EH (cell line): ENCODE data around the gene PFKFB3.

Source experiments
- DNase-seq: peaks from one replicate; pipeline ENCODE4 v3.0.0-alpha.2; 2015; ENCODE audit warnings: low read depth

PFKFB3 gene

DNA sequence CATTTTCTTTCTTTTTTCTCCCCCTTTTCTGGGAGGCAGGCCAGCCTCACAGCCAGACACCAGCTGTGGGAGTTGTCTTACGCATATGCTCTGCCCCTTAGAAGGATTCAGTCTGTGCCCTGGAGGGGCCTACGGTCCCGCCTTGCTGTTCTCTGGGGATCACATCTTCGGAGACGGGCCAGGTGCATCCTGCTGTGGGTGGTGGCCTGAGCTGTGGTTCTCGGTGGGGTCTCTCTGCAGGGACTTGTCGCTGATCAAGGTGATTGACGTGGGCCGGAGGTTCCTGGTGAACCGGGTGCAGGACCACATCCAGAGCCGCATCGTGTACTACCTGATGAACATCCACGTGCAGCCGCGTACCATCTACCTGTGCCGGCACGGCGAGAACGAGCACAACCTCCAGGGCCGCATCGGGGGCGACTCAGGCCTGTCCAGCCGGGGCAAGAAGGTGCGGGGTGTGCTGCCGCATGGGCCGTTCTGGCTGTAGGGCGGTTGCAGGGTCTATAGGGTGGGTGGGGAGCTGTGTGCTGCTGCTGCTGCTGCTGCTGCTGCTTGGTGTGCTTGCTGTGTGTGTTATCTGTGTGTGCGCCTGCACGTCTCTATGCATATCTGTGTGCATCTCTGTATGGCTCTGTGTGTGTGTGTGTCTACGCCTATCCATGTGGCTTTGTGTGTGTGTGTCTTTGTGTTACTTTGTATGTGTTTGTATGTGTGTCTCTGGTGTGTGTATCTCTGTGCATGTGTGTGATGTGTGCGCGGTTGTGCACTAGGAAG is 17.9 kb downstream of the PFKFB3 start:
- DNase-seq = no peak

DNA sequence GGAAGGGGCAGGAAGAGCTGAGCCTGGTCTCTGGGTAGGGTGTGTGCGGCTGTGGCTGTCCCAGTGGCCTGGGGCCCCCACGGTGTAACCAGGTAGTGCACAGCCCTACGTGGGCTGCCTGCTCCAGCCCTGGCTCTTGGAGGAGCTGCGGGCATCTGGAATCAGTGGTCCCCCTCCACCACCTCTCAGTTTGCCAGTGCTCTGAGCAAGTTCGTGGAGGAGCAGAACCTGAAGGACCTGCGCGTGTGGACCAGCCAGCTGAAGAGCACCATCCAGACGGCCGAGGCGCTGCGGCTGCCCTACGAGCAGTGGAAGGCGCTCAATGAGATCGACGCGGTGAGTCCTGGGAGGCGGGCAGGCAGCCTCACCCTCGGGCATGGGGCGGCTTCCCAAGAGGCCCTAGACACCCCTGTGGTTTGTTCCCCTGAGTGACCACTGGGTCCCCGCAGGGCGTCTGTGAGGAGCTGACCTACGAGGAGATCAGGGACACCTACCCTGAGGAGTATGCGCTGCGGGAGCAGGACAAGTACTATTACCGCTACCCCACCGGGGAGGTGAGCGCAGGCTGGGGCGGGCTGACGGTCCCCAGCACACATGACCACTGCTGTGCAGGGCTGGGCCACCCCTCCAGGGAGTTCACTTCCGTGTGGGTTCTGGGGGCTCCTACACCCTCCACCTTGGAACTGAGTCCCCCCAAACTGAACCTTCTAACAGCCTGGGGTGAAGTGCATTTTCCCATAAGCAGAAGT is 18.6 kb downstream of the PFKFB3 start:
- no peak for DNase-seq

DNA sequence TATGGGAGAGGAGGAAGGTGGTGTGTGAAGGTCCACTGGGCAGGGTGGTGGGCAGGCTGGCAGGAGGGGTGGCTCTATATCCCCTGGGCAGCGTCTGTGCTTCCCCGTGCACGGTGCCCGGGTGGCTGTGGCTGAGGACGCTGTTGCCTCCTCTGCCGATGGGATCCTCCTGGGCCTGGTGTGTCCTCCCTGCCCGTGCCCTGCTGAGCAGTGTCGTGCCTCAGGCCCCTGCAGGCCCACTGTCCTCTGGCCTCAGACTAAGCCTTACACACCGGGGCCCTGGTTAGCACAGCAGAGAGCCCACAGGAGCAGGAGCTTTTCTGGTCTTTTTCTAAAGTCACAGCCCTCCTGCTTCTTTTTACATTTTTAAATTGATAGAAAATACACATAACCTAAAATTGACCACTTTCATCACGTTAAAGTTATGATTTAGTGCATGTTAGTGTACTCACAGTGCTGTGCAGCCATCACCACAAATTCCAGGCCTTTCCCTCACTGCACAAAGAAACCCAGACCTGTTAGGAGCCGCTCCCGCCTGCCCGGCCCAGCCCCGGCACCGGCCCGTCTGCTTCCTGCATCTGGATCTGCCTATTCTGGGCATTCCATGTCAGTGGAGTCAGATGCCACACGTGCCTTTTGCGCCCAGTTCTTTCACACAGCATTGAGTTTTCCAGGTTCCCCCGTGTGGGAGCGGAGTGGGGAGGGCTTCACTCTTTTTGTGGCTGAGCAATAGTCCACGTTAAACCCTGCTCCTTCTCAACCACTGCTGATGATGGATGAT is 19.4 kb downstream of the PFKFB3 start:
- DNase-seq = peak; percentile 77

DNA sequence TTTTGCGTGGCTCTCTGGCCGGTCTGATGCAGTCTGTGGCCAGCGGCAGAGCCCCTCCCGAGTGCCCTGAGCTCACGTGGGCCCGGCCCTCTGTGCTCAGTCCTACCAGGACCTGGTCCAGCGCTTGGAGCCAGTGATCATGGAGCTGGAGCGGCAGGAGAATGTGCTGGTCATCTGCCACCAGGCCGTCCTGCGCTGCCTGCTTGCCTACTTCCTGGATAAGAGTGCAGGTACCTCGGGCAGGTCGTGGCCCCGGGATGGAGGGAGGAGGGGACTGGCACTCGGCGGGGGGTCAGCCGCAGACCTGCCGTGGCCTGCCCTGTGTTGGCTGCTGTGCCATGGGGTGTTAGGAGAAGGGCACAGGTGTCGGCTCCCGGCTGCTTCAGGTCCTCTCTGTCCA is 20.0 kb downstream of the PFKFB3 start:
- no peak for DNase-seq

DNA sequence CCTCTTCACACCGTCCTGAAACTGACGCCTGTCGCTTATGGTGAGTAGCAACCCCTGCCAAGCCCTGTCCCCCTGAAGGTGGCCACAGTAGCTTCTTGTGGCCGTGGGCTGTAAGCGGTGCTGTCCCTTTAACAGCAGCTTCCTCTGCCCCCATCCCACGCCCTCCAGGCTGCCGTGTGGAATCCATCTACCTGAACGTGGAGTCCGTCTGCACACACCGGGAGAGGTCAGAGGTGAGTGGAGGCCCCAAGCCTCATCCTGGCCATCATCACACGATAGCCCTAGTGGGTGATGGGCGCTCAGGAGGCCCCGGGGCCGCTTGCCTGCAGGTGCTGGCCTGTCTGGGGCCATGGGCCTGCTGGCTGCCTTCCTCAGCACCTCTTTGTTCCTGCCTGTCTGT is 21.2 kb downstream of the PFKFB3 start:
- DNase-seq = no peak

DNA sequence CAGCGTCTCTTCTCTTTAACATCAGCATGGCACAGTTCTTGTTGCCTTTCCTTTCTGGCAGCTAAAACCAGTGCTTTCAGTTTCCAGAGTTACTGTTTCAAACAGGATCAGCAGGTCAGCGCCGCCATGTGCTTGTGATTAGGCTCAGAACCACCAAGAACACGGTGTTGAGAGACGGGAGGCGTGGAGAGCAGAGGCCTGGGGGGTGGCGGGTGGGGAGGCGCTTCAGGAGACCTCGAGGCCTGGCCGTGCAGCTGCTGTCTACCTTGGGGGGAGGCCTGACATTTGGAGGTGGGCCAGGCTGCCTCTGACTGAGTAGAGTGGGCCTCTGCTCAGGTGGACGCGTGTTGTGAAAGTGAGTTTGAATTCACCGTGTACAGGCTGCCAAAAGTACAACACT is 22.0 kb downstream of the PFKFB3 start:
- no peak for DNase-seq

DNA sequence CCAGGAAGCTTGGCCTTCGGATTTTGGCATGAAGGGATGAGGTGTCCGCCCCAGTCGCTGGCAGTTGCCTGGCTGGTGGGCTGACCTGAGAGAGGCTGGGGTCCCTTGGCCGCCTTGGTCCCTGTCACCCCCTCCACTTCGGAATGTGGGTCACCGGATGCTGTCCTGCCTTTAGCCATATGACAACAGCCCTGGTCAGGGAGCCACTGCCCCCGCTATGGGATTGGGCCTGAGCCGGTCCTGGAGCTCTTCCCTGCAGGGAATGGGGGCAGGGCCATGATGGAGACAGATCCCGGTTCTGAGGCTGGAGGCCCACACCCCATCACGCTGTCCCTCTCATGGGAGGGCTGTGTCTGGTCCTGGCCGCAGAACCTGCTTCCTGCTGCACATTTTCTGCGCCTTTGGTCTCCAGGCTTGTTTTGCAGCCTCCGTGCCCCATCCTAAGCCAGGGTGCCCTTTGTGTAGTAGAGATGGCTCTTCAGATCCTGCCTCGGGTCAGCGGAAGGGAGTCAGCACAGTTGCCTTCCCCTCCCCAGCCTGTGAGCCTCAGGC is 22.6 kb downstream of the PFKFB3 start:
- no peak for DNase-seq

DNA sequence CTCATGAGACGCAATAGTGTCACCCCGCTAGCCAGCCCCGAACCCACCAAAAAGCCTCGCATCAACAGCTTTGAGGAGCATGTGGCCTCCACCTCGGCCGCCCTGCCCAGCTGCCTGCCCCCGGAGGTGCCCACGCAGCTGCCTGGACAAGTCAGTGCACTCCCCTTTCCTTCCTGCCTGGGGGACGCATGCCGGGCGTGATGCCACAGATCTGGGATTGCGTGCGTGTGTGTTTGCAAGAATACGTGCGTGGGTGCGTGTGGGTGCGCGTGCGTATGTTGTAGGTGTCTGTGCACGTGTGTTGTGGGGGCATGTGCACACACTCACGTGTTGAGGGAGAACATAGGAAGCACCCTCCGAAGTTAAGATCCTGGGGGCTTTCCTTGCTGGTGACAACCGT is 23.5 kb downstream of the PFKFB3 start:
- no peak for DNase-seq

DNA sequence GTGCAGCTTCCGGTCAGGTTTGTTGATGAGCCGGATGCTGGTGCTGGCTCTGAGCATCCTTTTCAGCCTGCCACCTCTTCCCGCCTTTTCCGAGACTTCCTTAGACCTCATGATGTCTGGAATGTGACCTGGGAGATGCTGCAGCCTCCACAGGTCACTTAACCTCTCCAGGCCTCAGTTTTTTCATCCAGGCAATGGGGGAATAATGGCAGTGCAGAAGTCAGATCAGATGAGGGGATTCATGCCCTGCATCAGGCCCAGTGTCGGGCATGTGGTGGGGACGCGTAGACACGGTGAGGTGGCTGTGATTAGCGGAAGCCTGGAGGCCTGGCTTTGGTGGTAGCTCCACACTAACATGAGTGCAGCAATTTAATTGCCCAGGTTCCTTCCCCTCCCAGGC is 24.6 kb downstream of the PFKFB3 start:
- no peak for DNase-seq

DNA sequence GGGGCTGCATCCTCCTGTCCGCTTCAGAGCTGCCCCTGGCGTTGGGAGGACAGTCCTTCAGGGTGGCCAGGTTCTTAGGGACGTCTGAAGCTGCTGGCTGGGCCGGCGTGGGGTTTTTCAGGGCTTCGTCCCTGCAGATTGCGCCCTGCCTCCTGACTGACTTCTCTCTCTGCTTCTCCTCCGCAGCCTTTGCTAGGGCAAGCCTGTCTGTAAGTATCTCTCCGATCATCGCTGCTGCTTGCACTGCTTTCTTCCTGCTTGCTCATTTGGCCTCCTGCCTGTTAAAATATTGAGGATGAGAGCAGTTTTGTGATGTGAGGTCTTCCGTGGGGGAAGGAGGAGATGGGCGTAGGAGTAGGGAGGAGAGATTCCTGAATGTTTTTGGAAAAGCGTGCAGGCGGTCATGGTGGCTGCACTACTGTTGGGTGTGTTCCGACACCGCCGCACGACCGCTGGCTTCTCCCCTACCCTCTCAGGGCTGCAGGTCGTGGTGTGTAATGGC is 25.3 kb downstream of the PFKFB3 start:
- DNase-seq = peak; percentile 78

DNA sequence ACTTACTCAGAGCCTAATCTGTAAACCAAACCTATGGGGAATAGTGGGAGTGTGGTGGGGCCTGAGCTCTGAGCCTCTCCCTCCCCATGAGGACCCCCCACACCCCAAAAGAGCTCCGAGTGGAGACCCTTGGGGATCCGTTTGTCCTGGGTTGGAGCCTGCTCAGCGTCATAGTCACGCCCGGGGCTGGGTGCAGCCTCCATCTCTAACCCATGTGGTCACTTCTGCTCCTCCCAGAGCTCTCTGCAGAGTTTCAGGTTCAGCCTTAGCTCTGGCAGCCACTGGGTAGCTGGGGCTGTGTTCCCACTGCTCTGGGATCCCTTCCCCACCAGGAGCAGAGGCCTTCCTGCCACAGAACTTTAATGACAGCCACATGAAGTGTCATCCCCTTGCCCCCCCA is 25.9 kb downstream of the PFKFB3 start:
- DNase-seq = no peak

DNA sequence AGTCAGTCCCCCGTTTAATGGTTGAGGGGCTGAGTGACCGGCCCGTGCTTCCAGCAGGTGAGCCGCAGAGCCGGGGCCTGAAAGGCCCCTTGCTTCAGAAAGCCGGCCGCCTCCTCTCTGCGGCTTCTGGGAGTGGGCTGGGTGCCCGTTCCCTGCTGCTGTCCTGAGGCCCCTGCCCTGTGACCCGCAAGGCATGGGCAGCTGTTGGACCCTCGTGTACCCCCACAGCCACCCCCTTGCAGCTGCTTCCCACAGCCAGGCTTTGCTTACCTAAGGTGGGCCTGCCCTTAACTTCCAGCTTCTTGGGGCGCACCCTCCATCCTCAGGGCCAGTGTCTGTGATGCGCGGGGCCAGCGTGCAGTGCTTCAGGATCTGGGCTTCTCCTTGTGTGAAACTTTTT is 26.6 kb downstream of the PFKFB3 start:
- no peak for DNase-seq

DNA sequence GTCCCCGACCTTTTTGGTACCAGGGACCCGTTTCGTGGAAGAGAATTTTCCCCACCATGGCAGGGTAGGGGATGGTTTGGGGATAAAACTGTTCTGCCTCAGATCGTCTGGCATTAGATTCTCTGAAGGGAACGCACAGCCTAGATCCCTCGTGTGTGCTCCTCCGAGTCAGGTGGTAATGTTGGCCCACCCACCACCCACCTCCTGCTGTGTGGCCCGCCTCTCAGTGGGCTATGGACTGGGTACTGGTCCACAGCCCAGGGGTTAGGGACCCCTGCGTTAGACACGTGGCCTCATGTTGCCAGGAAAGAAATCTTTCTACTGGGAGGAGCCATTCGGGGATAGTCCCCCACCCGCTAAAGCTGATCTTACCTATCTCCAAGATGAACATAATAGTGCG is 27.0 kb downstream of the PFKFB3 start:
- no peak for DNase-seq

DNA sequence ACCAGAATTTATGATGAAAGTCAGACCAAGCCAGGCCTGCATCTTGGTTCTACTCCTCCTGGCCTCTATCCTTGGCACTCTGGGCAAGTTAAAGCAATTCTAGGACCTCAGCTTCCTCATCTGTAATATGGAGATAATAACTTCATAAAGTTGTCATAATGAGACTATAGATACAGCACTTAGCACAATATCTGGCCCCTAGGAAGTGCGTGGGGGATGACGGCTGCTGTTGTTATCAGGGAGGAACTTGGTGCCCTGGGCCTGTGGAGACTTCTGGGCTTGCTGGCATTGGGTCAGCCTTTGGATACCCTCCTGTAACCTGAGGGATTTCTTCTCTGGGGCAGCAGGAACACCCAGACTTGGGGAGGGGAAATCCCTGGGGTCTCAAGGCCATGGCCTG is 27.6 kb downstream of the PFKFB3 start:
- no peak for DNase-seq

DNA sequence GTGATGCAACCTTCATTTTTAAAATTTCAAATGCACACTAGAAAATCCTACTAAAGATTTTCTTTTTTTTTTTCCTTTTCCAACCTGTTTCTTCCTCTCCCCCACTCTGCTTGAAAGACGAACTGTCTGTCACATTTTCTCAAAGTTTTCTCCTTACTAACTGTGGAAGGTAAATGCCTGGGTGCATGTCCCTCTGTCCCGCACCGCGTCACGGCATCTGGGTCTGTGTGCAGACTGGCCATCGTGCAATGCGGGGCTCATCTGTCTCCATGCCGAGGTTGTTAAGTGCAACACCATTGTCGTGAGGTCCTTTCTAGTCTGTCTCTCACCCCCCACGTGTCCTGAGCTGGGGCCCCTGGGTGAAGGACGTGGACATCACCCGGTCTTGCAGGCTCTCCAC is 28.4 kb downstream of the PFKFB3 start:
- DNase-seq = no peak

DNA sequence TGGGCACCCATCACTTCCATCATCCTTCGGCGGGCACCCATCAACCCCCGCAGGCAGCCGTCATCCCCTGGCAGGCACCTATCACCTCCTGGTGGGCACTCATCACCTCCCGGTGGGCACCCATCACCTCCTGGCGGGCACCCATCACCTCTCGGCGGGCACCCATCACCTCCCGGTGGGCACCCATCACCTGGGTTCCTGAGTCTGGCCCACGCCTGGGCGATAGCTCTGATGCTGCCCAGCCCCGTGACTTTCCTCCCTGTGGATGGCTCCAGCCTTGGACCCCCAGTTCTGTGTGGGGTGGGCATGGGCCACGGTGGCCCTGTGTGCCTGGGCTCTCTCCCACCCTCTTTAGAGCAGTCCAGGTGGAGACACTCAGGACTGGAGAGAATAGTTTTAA is 29.0 kb downstream of the PFKFB3 start:
- no peak for DNase-seq

DNA sequence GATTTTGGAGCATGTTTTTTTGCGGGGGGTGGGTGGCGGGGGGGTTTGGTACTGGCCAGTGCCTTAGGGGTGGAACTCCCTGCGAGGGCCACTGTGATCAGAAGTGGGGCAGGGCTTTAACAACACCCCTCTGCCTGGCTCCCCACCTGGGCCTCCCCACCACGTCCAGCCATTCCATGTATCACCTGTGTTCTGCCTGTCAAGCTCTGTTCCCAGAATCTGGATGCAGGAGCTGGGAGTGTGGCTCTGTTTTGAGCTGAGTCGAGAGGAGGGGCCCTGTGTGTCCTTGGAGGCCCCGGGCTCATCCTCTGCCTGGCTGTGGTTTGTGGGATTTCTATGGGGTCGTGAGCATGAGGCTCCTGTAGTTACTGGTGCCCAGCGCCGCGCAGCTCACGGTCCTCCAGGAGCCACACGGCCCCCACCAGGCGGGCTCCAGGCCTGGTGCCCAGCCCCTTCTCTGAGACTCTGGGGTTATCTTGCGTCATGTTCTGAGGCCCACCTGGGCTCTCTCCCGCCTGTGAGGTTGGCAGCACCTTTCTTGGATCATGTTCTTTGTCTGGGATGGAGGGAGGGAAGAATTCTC is 29.6 kb downstream of the PFKFB3 start:
- DNase-seq = no peak

DNA sequence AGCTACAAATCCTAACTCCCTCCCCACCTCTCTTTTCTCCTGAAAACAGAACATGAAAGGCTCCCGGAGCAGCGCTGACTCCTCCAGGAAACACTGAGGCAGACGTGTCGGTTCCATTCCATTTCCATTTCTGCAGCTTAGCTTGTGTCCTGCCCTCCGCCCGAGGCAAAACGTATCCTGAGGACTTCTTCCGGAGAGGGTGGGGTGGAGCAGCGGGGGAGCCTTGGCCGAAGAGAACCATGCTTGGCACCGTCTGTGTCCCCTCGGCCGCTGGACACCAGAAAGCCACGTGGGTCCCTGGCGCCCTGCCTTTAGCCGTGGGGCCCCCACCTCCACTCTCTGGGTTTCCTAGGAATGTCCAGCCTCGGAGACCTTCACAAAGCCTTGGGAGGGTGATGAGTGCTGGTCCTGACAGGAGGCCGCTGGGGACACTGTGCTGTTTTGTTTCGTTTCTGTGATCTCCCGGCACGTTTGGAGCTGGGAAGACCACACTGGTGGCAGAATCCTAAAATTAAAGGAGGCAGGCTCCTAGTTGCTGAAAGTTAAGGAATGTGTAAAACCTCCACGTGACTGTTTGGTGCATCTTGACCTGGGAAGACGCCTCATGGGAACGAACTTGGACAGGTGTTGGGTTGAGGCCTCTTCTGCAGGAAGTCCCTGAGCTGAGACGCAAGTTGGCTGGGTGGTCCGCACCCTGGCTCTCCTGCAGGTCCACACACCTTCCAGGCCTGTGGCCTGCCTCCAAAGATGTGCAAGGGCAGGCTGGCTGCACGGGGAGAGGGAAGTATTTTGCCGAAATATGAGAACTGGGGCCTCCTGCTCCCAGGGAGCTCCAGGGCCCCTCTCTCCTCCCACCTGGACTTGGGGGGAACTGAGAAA is 30.4 kb downstream of the PFKFB3 start:
- DNase-seq = no peak

DNA sequence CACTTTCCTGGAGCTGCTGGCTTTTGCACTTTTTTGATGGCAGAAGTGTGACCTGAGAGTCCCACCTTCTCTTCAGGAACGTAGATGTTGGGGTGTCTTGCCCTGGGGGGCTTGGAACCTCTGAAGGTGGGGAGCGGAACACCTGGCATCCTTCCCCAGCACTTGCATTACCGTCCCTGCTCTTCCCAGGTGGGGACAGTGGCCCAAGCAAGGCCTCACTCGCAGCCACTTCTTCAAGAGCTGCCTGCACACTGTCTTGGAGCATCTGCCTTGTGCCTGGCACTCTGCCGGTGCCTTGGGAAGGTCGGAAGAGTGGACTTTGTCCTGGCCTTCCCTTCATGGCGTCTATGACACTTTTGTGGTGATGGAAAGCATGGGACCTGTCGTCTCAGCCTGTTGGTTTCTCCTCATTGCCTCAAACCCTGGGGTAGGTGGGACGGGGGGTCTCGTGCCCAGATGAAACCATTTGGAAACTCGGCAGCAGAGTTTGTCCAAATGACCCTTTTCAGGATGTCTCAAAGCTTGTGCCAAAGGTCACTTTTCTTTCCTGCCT is 31.1 kb downstream of the PFKFB3 start:
- no peak for DNase-seq

DNA sequence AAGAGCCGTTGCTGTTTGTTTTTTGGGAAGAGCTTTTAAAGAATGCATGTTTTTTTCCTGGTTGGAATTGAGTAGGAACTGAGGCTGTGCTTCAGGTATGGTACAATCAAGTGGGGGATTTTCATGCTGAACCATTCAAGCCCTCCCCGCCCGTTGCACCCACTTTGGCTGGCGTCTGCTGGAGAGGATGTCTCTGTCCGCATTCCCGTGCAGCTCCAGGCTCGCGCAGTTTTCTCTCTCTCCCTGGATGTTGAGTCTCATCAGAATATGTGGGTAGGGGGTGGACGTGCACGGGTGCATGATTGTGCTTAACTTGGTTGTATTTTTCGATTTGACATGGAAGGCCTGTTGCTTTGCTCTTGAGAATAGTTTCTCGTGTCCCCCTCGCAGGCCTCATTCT is 31.6 kb downstream of the PFKFB3 start:
- no peak for DNase-seq
